HEK293 (cell line): ENCODE measurements around the gene P2RX1.

Experiments used
- CTCF ChIA-PET: fragments of 350-600 bp; formaldehyde crosslinking; extraction: SDS; loops from one replicate; lab custom pipeline; 2021; ENCODE audit warnings: antibody characterized with exemption; lab: Yijun Ruan, JAX
- POLR2A ChIA-PET: fragments of 300-600 bp; formaldehyde crosslinking; extraction: SDS; loops from one replicate; lab custom pipeline; 2020; ENCODE audit warnings: antibody characterized with exemption, inconsistent platforms; lab: Yijun Ruan, JAX
- H3K27ac ChIP-seq: fragments of 200-500 bp; sonication (Bioruptor generic); 2 replicates; pipeline ENCODE4 v1.5.1; 2014; ENCODE audit warnings: low read depth, low read length, control low read depth, inconsistent platforms; ENCODE audit errors: extremely low read depth
- H3K36me3 ChIP-seq, 2 experiments: fragments of 200-500 bp in 1 of 2; sonication (Bioruptor generic) in 1 of 2; 1 replicate in 1 of 2; 2 replicates in 1 of 2; pipeline ENCODE4 v1.5.1; 2014 to 2017; ENCODE audit warnings: inconsistent platforms in 2 of 2, low read length in 2 of 2; ENCODE audit not compliant: control insufficient read depth in 2 of 2, insufficient read depth in 1 of 2
- H3K4me1 ChIP-seq: fragments of 200-500 bp; sonication (Bioruptor generic); 2 replicates; pipeline ENCODE4 v1.5.1; 2014; ENCODE audit warnings: mild to moderate bottlenecking, low read length, inconsistent platforms; ENCODE audit not compliant: control insufficient read depth, insufficient read depth
- H3K4me3 ChIP-seq: 2 replicates; pipeline ENCODE4 v1.5.1; 2011; ENCODE audit warnings: low read depth, mild to moderate bottlenecking, control low read depth, low read length, moderate library complexity
- H3K9me3 ChIP-seq: fragments of 200-500 bp; sonication (Bioruptor generic); 2 replicates; pipeline ENCODE4 v1.5.1; 2014; ENCODE audit warnings: low read depth, low read length, inconsistent platforms; ENCODE audit not compliant: control insufficient read depth, insufficient read depth
- BCL11B ChIP-seq: fragments of 450-650 bp; formaldehyde crosslinking; IDR thresholded peaks from 2 replicates; pipeline ENCODE4 v1.5.1; 2016; ENCODE audit warnings: low read depth, missing biosample characterization, missing genetic modification characterization
- FEZF1 ChIP-seq: fragments of 450-650 bp; formaldehyde crosslinking; IDR thresholded peaks from 2 replicates; pipeline ENCODE4 v1.5.1; 2016; ENCODE audit warnings: missing biosample characterization, missing genetic modification characterization
- GLI4 ChIP-seq: fragments of 450-650 bp; formaldehyde crosslinking; IDR thresholded peaks from 2 replicates; pipeline ENCODE4 v1.5.1; 2016; ENCODE audit warnings: missing biosample characterization, missing genetic modification characterization
- HOXD13 ChIP-seq: sonication (generic); formaldehyde crosslinking; IDR thresholded peaks from 2 replicates; pipeline ENCODE4 v1.8.0; 2022; ENCODE audit warnings: missing genetic modification reagents, borderline replicate concordance
- KLF1 ChIP-seq: fragments of 450-650 bp; formaldehyde crosslinking; IDR thresholded peaks from 2 replicates; pipeline ENCODE4 v1.5.1; 2016; ENCODE audit warnings: missing biosample characterization, missing genetic modification characterization
- KLF17 ChIP-seq: fragments of 450-650 bp; formaldehyde crosslinking; IDR thresholded peaks from 2 replicates; pipeline ENCODE4 v1.5.1; 2016; ENCODE audit warnings: missing biosample characterization, missing genetic modification characterization
- KLF9 ChIP-seq: fragments of 450-650 bp; formaldehyde crosslinking; IDR thresholded peaks from 2 replicates; pipeline ENCODE4 v1.5.1; 2016; ENCODE audit warnings: missing biosample characterization, missing genetic modification characterization, low read depth
- MZF1 ChIP-seq: fragments of 450-650 bp; formaldehyde crosslinking; IDR thresholded peaks from 2 replicates; pipeline ENCODE4 v1.5.1; 2017; ENCODE audit warnings: missing biosample characterization, missing genetic modification characterization, borderline replicate concordance
- PRDM10 ChIP-seq: fragments of 450-650 bp; formaldehyde crosslinking; IDR thresholded peaks from 2 replicates; pipeline ENCODE4 v1.5.1; 2016; ENCODE audit warnings: missing biosample characterization, missing genetic modification characterization
- YY1 ChIP-seq: fragments of 450-650 bp; formaldehyde crosslinking; IDR thresholded peaks from 2 replicates; pipeline ENCODE4 v1.5.1; 2018; ENCODE audit warnings: missing biosample characterization, missing genetic modification characterization
- YY2 ChIP-seq: fragments of 450-650 bp; formaldehyde crosslinking; IDR thresholded peaks from 2 replicates; pipeline ENCODE4 v1.5.1; 2016; ENCODE audit warnings: missing biosample characterization, missing genetic modification characterization
- ZBTB1 ChIP-seq: fragments of 450-650 bp; formaldehyde crosslinking; IDR thresholded peaks from 2 replicates; pipeline ENCODE4 v1.5.1; 2016; ENCODE audit warnings: missing biosample characterization, missing genetic modification characterization
- ZBTB10 ChIP-seq: fragments of 450-650 bp; formaldehyde crosslinking; IDR thresholded peaks from 2 replicates; pipeline ENCODE4 v1.5.1; 2016; ENCODE audit warnings: missing biosample characterization, missing genetic modification characterization
- ZNF16 ChIP-seq: fragments of 450-650 bp; formaldehyde crosslinking; IDR thresholded peaks from 2 replicates; pipeline ENCODE4 v1.5.1; 2016; ENCODE audit warnings: low read depth, missing biosample characterization, missing genetic modification characterization
- ZNF24 ChIP-seq: fragments of 450-650 bp; formaldehyde crosslinking; IDR thresholded peaks from 2 replicates; pipeline ENCODE4 v1.5.1; 2016; ENCODE audit warnings: missing biosample characterization, missing genetic modification characterization
- ZNF311 ChIP-seq: fragments of 450-650 bp; formaldehyde crosslinking; IDR thresholded peaks from 2 replicates; pipeline ENCODE4 v1.5.1; 2017; ENCODE audit warnings: missing biosample characterization, missing genetic modification characterization, borderline replicate concordance
- ZNF335 ChIP-seq: fragments of 450-650 bp; formaldehyde crosslinking; conservative IDR thresholded peaks from 2 replicates; pipeline ENCODE4 v1.5.1; 2016; ENCODE audit warnings: missing biosample characterization, missing genetic modification characterization
- ZNF621 ChIP-seq: fragments of 450-650 bp; formaldehyde crosslinking; IDR thresholded peaks from 2 replicates; pipeline ENCODE4 v1.5.1; 2017; ENCODE audit warnings: missing biosample characterization, missing genetic modification characterization
- ZNF639 ChIP-seq: fragments of 450-650 bp; formaldehyde crosslinking; IDR thresholded peaks from 2 replicates; pipeline ENCODE4 v1.5.1; 2016; ENCODE audit warnings: missing biosample characterization, missing genetic modification characterization
- ZNF660 ChIP-seq: fragments of 450-650 bp; IDR thresholded peaks from 2 replicates; pipeline ENCODE4 v1.5.1; 2018; ENCODE audit warnings: missing biosample characterization, mild to moderate bottlenecking, missing genetic modification characterization
- ZNF670 ChIP-seq: fragments of 450-650 bp; formaldehyde crosslinking; IDR thresholded peaks from 2 replicates; pipeline ENCODE4 v1.5.1; 2016; ENCODE audit warnings: missing biosample characterization, missing genetic modification characterization, low read depth
- ZNF692 ChIP-seq: fragments of 450-650 bp; formaldehyde crosslinking; IDR thresholded peaks from 2 replicates; pipeline ENCODE4 v1.5.1; 2016; ENCODE audit warnings: missing biosample characterization, missing genetic modification characterization
- ZNF701 ChIP-seq: fragments of 450-650 bp; formaldehyde crosslinking; IDR thresholded peaks from 2 replicates; pipeline ENCODE4 v1.5.1; 2016; ENCODE audit warnings: missing biosample characterization, missing genetic modification characterization
- ZNF76 ChIP-seq: fragments of 450-650 bp; formaldehyde crosslinking; IDR thresholded peaks from 2 replicates; pipeline ENCODE4; 2016; ENCODE audit warnings: low read depth, missing biosample characterization, missing genetic modification characterization, borderline replicate concordance
- ZNF830 ChIP-seq: fragments of 450-650 bp; IDR thresholded peaks from 2 replicates; pipeline ENCODE4 v1.5.0; 2018; ENCODE audit warnings: missing biosample characterization, missing genetic modification characterization, low read depth, mild to moderate bottlenecking, moderate library complexity
- ZNF837 ChIP-seq: fragments of 450-650 bp; formaldehyde crosslinking; IDR thresholded peaks from 2 replicates; pipeline ENCODE4 v1.5.1; 2016; ENCODE audit warnings: missing biosample characterization, missing genetic modification characterization

Gene P2RX1

GRCh38 chr17:3888343-3889171, 27.7 kb downstream of the P2RX1 start:
- Histone ChIP-seq H3K9me3 (no peaks in the 10 kb centered on the region), H3K36me3 (peaks cover 4 to 25% of the 10 kb centered on the region in 2 experiments; a peak in 2 of 3 replicates), H3K4me1 (peaks cover 41% of the 10 kb centered on the region), H3K4me3 (peak overlapping the region; percentile 9), H3K27ac (peak overlapping the region; percentile 90)
- CTCF ChIA-PET, result interaction anchor here (0.7 to 3.0 kb wide), 5 partner anchors 18 to 180 kb away, joined by 3 to 16 read pairs (median 13); partner anchors contain the start of gene NCBP3
- POLR2A ChIA-PET, result interaction anchor here (1.0 to 1.8 kb wide), 3 partner anchors 8 to 12 kb away, joined by 3 to 5 read pairs (median 4); no protein-coding TSS in a partner anchor
- TF ChIP-seq HOXD13 (CRISPR knock-in tag), result no peak
- peak; percentile 99 for TF ChIP-seq KLF17 (tag by site-specific recombination)
- TF ChIP-seq ZBTB1, result no peak
- TF ChIP-seq KLF1 (tag by site-specific recombination), result peak; percentile 86
- TF ChIP-seq FEZF1 (tag by site-specific recombination), result peak; percentile 47
- TF ChIP-seq ZBTB10 (tag by site-specific recombination), result peak; percentile 76; the same call in 1 of the 2 replicates
- no peak for TF ChIP-seq ZNF311 (tag by site-specific recombination)
- 0 out of 2 replicates have a peak, but pooled peaks have one; percentile 28 for TF ChIP-seq YY2 (tag by site-specific recombination)
- TF ChIP-seq ZNF692, result peak; percentile 87
- peak; percentile 65; the same call in 1 of the 2 replicates for TF ChIP-seq MZF1 (tag by site-specific recombination)
- peak; percentile 56; the same call in 1 of the 2 replicates for TF ChIP-seq BCL11B
- TF ChIP-seq ZNF639 (tag by site-specific recombination), result peak; percentile 80
- no peak for TF ChIP-seq ZNF16
- peak; percentile 85; the same call in 1 of the 2 replicates for TF ChIP-seq GLI4
- TF ChIP-seq ZNF670 (tag by site-specific recombination), result no peak
- peak; percentile 57; the same call in 1 of the 2 replicates for TF ChIP-seq ZNF76 (tag by site-specific recombination)
- 0 out of 2 replicates have a peak, but pooled peaks have one; percentile 67 for TF ChIP-seq ZNF837
- TF ChIP-seq ZNF24 (tag by site-specific recombination), result peak; percentile 90
- TF ChIP-seq YY1 (tag by site-specific recombination), result 0 out of 2 replicates have a peak, but pooled peaks have one; percentile 73
- TF ChIP-seq KLF9 (tag by site-specific recombination), result peak; percentile 73
- peak; percentile 82 for TF ChIP-seq ZNF660 (tag by site-specific recombination)
- no peak for TF ChIP-seq ZNF701 (tag by site-specific recombination)
- TF ChIP-seq ZNF335 (tag by site-specific recombination), result peak; percentile 98
- peak; percentile 60 for TF ChIP-seq PRDM10 (tag by site-specific recombination)
- TF ChIP-seq ZNF830 (tag by site-specific recombination), result no peak
- no peak for TF ChIP-seq ZNF621 (tag by site-specific recombination)
